PC-3 (cell line): ENCODE results near the gene FLNC.

ENCODE experiments used
- CTCF ChIP-seq: fragments of 300-600 bp; sonication (generic); conservative IDR thresholded peaks from 2 replicates; pipeline ENCODE4 v1.5.1; 2017; ENCODE audit warnings: antibody characterized with exemption, low read depth, mild to moderate bottlenecking, low read length
- EZH2 ChIP-seq: fragments of 300-600 bp; sonication (generic); IDR thresholded peaks from one replicate; pipeline ENCODE4 v1.6.1; 2017; ENCODE audit warnings: antibody characterized with exemption, mild to moderate bottlenecking, low read length; ENCODE audit not compliant: unreplicated experiment
- EZH2phosphoT487 ChIP-seq: fragments of 300-600 bp; sonication (generic); IDR thresholded peaks from 2 replicates; pipeline ENCODE4 v1.6.1; 2018; ENCODE audit warnings: mild to moderate bottlenecking, antibody characterized with exemption, low read length, borderline replicate concordance

GRCh38 chr7:128814499-128814898, 15.7 kb upstream of the FLNC start:
- TF ChIP-seq CTCF (no peak), EZH2 (no peak), EZH2phosphoT487 (no peak)
